ENCODE measurements around the gene NUF2.
A peak's percentile ranks its signal among the peaks of the same experiment; 100 is the strongest.

- TF ChIP-seq POLR2A (IDR thresholded peaks at IDR 0.05) = no peak
- TF ChIP-seq, protein P1, sequence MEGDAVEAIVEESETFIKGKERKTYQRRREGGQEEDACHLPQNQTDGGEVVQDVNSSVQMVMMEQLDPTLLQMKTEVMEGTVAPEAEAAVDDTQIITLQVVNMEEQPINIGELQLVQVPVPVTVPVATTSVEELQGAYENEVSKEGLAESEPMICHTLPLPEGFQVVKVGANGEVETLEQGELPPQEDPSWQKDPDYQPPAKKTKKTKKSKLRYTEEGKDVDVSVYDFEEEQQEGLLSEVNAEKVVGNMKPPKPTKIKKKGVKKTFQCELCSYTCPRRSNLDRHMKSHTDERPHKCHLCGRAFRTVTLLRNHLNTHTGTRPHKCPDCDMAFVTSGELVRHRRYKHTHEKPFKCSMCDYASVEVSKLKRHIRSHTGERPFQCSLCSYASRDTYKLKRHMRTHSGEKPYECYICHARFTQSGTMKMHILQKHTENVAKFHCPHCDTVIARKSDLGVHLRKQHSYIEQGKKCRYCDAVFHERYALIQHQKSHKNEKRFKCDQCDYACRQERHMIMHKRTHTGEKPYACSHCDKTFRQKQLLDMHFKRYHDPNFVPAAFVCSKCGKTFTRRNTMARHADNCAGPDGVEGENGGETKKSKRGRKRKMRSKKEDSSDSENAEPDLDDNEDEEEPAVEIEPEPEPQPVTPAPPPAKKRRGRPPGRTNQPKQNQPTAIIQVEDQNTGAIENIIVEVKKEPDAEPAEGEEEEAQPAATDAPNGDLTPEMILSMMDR (IDR thresholded peaks at IDR 0.05) = peak; percentile 49 to 66 (median 57)
Measured at GRCh38 chr1:163315773-163316374, 5.9 kb upstream of the NUF2 start.

All from uterus (tissue), 2 donors.